ENCODE data around the gene NRCAM.

The NRCAM gene

DNA sequence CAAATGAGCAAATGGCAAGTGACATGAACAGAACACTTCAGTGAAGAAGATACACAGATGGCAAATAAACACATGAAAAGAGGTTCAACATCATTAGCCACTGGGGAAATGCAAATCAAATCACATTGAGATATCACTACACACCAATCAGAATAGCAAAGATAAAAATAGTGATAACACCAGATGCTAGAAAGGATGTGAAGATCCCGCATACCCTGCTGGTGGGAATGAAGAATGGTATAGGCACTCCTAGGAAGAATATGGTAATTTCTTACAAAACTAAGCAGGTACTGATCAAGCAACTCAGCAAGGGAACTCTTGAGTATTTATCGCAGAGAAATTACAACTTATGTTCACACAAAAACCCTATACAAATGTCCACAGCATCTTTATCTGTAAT lies 337.3 kb downstream of the NRCAM start:
- Histone ChIP-seq H3K4me3 (ENCODE audit: low read depth, low read length) (no peak overlapping the region), H3K9me3 (no peaks in the 10 kb centered on the region), H3K27me3 (no peaks in the 10 kb centered on the region), H3K4me1 (peaks cover 3% of the 10 kb centered on the region; the same call in 1 of the 2 replicates), H3K36me3 (no peaks in the 10 kb centered on the region)
- TF ChIP-seq, protein P1, sequence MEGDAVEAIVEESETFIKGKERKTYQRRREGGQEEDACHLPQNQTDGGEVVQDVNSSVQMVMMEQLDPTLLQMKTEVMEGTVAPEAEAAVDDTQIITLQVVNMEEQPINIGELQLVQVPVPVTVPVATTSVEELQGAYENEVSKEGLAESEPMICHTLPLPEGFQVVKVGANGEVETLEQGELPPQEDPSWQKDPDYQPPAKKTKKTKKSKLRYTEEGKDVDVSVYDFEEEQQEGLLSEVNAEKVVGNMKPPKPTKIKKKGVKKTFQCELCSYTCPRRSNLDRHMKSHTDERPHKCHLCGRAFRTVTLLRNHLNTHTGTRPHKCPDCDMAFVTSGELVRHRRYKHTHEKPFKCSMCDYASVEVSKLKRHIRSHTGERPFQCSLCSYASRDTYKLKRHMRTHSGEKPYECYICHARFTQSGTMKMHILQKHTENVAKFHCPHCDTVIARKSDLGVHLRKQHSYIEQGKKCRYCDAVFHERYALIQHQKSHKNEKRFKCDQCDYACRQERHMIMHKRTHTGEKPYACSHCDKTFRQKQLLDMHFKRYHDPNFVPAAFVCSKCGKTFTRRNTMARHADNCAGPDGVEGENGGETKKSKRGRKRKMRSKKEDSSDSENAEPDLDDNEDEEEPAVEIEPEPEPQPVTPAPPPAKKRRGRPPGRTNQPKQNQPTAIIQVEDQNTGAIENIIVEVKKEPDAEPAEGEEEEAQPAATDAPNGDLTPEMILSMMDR (IDR thresholded peaks at IDR 0.05; ENCODE audit: low read depth, low read length): peak; percentile 31
- no peak for DNase-seq

DNA sequence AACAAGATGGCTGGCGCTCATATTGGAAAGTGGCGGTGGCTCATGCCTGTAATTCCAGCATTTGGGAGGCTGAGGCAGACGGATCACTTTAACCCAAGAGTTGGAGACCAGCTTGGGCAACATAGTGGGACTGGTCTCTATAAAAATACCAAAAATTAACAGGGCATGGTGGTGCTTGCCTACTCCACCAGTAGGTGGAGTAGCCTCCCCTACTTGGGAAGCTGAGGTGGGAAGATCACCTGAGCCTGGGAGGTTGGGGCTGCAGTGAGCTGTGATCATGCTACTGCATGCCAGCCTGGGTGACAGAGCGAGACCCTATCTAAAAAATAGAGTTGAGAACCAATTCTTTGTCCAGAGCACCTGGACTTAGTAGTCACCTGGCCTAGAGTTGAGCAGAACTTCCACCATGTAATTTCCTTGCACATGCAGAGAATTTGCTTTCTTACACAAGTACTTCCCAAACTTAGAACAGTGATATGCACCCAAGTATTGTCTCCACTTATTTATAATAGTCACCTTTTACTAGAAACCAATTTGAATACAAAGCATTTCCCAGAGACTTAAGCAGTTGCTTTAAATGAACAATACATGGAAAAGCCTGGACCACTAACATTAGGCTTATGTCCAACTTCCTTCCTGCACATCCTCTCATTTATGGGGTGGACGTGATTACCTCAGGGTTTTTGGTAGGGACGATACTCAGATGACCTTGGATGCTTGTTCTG lies 342.0 kb downstream of the NRCAM start:
- H3K9me3 ChIP-seq: no peaks in the 10 kb centered on the region
- no peaks in the 10 kb centered on the region for H3K36me3 ChIP-seq
- peak; percentile 36 for DNase-seq
- no peaks in the 10 kb centered on the region for H3K27me3 ChIP-seq
- TF ChIP-seq, protein P1 (IDR thresholded peaks at IDR 0.05; ENCODE audit: low read depth, low read length): peak; percentile 85
- no peak overlapping the region for H3K4me3 ChIP-seq (ENCODE audit: low read depth, low read length)
- peaks cover 2% of the 10 kb centered on the region; the same call in 1 of the 2 replicates for H3K4me1 ChIP-seq

DNA sequence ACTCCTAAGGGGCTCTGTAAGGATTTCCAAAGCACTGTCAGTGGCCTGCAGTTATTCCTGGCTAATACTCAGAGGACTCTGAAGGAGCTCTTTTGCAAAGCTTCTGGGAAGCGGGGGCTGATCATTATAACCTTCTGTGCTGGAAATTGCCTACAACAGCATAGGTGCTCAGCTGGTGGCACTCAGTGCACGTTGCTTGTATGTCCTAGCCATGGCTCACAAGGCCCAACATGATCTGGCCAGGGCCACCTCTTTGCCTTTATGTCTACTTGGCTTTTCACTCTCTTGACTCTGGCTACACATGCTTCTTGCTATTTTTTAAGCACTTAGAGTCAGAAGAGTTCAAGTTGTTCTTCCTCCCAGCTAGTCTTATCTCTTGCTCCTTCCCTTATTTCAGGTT lies 343.6 kb downstream of the NRCAM start:
- TF ChIP-seq, protein P1 (IDR thresholded peaks at IDR 0.05; ENCODE audit: low read depth, low read length): no peak
- no peak for DNase-seq
- no peak overlapping the region for H3K4me3 ChIP-seq (ENCODE audit: low read depth, low read length)
- H3K4me1 ChIP-seq: no peaks in the 10 kb centered on the region; the same call in 1 of the 2 replicates
- no peaks in the 10 kb centered on the region for H3K27me3 ChIP-seq
- H3K9me3 ChIP-seq: no peaks in the 10 kb centered on the region
- H3K36me3 ChIP-seq: no peaks in the 10 kb centered on the region

DNA sequence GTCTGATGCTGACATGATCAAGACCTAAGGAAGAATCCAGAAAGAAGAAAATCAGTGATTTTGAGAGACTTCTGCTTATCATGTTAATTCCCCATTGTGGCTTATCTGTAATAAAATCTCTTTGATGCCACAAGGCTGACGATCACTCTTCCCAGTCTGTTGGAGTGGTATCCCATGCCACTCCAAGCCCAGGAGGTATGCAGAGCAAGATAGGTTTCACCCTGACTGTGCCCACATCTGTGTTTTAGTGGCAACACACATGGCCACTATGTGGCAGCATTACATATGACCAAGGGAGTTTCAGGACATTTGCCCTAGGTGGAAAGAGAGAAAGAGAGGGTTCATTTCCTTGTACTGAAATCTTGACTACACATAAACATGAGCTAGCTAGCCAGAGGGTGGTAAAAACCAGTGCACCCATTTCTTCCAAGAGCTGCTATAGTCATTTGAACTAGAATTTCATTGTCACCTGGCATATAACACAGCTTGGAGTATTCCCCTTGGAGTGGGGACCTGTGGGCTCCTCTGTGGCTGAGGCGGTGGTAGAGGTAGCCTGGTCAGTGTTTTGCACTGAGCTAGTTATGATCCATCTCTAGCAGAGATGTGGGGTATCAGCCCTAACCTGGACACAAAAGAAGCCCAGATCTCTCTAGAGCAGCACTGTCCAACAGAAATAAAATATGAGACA lies 346.9 kb downstream of the NRCAM start:
- Histone ChIP-seq H3K36me3 (no peaks in the 10 kb centered on the region), H3K4me1 (no peaks in the 10 kb centered on the region; the same call in 1 of the 2 replicates), H3K27me3 (no peaks in the 10 kb centered on the region), H3K4me3 (ENCODE audit: low read depth, low read length) (no peak overlapping the region), H3K9me3 (no peaks in the 10 kb centered on the region)
- DNase-seq: peak; percentile 28
- TF ChIP-seq, protein P1 (IDR thresholded peaks at IDR 0.05; ENCODE audit: low read depth, low read length): peak; percentile 73

DNA sequence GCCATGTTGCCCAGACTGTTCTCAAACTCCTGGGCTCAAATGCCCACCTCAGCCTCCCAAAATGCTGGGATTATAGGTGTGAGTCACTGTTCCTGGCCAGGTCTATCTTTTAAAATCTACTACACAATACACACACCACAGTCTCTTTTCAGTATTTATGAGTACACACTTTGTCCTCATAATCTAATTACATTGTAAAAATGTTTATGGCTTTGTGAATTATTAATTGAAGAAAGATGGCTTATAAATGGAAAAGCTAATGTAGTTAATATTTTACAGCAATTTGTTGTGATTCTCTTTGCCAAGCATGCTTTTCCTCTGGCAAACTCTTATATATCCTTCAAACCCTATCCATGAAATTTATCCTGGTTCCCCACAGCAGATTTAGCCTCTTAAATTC lies 348.1 kb downstream of the NRCAM start:
- TF ChIP-seq, protein P1 (IDR thresholded peaks at IDR 0.05; ENCODE audit: low read depth, low read length): no peak
- no peak for DNase-seq
- Histone ChIP-seq H3K4me3 (ENCODE audit: low read depth, low read length) (no peak overlapping the region), H3K9me3 (no peaks in the 10 kb centered on the region), H3K36me3 (no peaks in the 10 kb centered on the region), H3K4me1 (no peaks in the 10 kb centered on the region; the same call in 1 of the 2 replicates), H3K27me3 (no peaks in the 10 kb centered on the region)

DNA sequence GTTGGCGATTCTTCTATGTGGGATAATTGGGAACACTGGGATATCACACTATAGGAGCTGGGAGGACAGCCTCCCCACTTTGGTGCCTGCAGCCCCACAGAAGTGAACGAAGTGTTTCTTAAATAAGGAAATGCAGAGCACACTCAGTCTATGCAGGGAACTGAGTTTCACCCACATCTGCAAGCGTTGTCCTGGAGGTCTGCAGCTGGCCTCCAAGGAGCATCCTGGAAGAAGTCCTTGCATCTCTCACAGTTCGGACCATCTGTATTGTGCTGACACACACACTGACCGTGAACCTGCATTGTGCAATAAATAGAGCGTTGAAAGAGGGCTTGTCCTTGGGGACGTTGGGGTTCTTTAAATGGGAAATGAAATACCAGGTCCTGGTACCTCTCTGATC lies 351.9 kb downstream of the NRCAM start:
- Histone ChIP-seq H3K27me3 (no peaks in the 10 kb centered on the region), H3K4me3 (ENCODE audit: low read depth, low read length) (no peak overlapping the region), H3K9me3 (no peaks in the 10 kb centered on the region), H3K4me1 (no peaks in the 10 kb centered on the region; the same call in 1 of the 2 replicates), H3K36me3 (no peaks in the 10 kb centered on the region)
- DNase-seq: no peak
- TF ChIP-seq, protein P1 (IDR thresholded peaks at IDR 0.05; ENCODE audit: low read depth, low read length): no peak

All from BE2C (cell line).